B cell (primary cell): Measurements from ENCODE around the gene TINAGL1. TPM values are rescaled to one million over a fixed set of nuclear protein-coding genes. Genes with fewer than 3 reads are reported as not detected.

Experiments used
- ATAC-seq: fragments of 200-7000 bp; cut with Tn5 transposase; one replicate; pipeline ENCODE4 v1.10.0; 2021; ENCODE audit warnings: low read depth, mild to moderate bottlenecking, moderate number of reproducible peaks, moderate library complexity
- CTCF ChIA-PET: fragments of 350-600 bp; sonication (Branson Sonifier 250); formaldehyde crosslinking; loops from one replicate; lab custom pipeline; 2021; ENCODE audit warnings: antibody characterized with exemption, inconsistent platforms; lab: Charles Lee
- POLR2A ChIA-PET: fragments of 350-600 bp; sonication (Branson Sonifier 250); formaldehyde crosslinking; loops from one replicate; lab custom pipeline; 2021; ENCODE audit warnings: antibody characterized with exemption; lab: Charles Lee
- DNase-seq: peaks from one replicate; pipeline ENCODE4 v3.0.0; 2013
- H2AFZ ChIP-seq: 2 replicates; pipeline ENCODE4 v1.6.1; 2012; ENCODE audit warnings: mild to moderate bottlenecking, low read depth, low read length; ENCODE audit not compliant: insufficient read depth, poor library complexity, severe bottlenecking
- H3K27ac ChIP-seq, 2 donors: 1 replicate in 1 of 2; 2 replicates in 1 of 2; pipeline ENCODE4 v1.5.1; 2012 to 2013; ENCODE audit warnings: low read length in 2 of 2, mild to moderate bottlenecking in 2 of 2, moderate library complexity in 1 of 2
- H3K27me3 ChIP-seq, 4 experiments: fragments of 200-600 bp in 1 of 4; sonication (generic) in 1 of 4; replicated peaks in 1 of 4; 1 replicate in 2 of 4; 2 replicates in 2 of 4; pipeline versions ENCODE4 v1.6.1 to v1.7.0; 2013 to 2016; ENCODE audit warnings: low read length in 3 of 4, mild to moderate bottlenecking in 2 of 4, mixed read lengths in 1 of 4, moderate library complexity in 1 of 4; ENCODE audit not compliant: insufficient read depth in 4 of 4, control insufficient read depth in 3 of 4; ENCODE audit errors: control extremely low read depth in 1 of 4
- H3K36me3 ChIP-seq, 2 experiments: replicated peaks in 1 of 2; 1 replicate in 1 of 2; 2 replicates in 1 of 2; pipeline versions ENCODE4 v1.6.1 to v1.7.1; 2013; ENCODE audit warnings: low read length in 1 of 2; ENCODE audit not compliant: insufficient read depth in 2 of 2, control insufficient read depth in 1 of 2; ENCODE audit errors: control extremely low read depth in 1 of 2, extremely low read depth in 1 of 2
- H3K4me1 ChIP-seq, 2 donors: fragments of 200-600 bp in 1 of 2; sonication (generic) in 1 of 2; 1 replicate in 1 of 2; 2 replicates in 1 of 2; pipeline versions ENCODE4 v1.5.1 to v1.6.1; 2013 to 2017; ENCODE audit warnings: low read length in 2 of 2; ENCODE audit not compliant: control insufficient read depth in 2 of 2, insufficient read depth in 2 of 2
- H3K4me2 ChIP-seq: replicated peaks from 2 replicates; pipeline ENCODE3; 2012; ENCODE audit warnings: mild to moderate bottlenecking, low read depth, low read length; ENCODE audit not compliant: poor library complexity, severe bottlenecking
- H3K4me3 ChIP-seq, 5 experiments: fragments of 200-600 bp in 1 of 5; sonication (generic) in 1 of 5; 1 replicate in 3 of 5; 2 replicates in 2 of 5; pipeline versions ENCODE4 v1.5.1 to v1.7.0; 2011 to 2016; ENCODE audit warnings: low read length in 4 of 5, mild to moderate bottlenecking in 4 of 5, low read depth in 2 of 5, control low read depth in 1 of 5, moderate library complexity in 1 of 5; ENCODE audit not compliant: insufficient read depth in 1 of 5; ENCODE audit errors: control extremely low read depth in 1 of 5, extremely low read depth in 1 of 5
- H3K79me2 ChIP-seq: fragments of 200-600 bp; sonication (generic); one replicate; pipeline ENCODE4 v1.6.0; 2016; ENCODE audit warnings: low read length; ENCODE audit not compliant: control insufficient read depth, insufficient read depth
- H3K9ac ChIP-seq: fragments of 200-600 bp; sonication (generic); 2 replicates; pipeline ENCODE4 v1.6.1; 2017; ENCODE audit warnings: mild to moderate bottlenecking, low read length, moderate library complexity
- H3K9me3 ChIP-seq, 3 donors: one replicate each; pipeline versions ENCODE4 v1.6.1 to v1.7.1; 2013; ENCODE audit warnings: low read length in 2 of 3; ENCODE audit not compliant: control insufficient read depth in 2 of 3, insufficient read depth in 1 of 3; ENCODE audit errors: control extremely low read depth in 1 of 3
- H4K20me1 ChIP-seq: 2 replicates; pipeline ENCODE4 v1.6.0; 2012; ENCODE audit warnings: mild to moderate bottlenecking, low read length; ENCODE audit not compliant: insufficient read depth, control insufficient read depth, poor library complexity, severe bottlenecking
- H3K27ac Mint-ChIP-seq: one replicate; pipeline ENCODE4 v1.8.0; 2021; ENCODE audit warnings: mixed read lengths
- H3K27me3 Mint-ChIP-seq: one replicate; pipeline ENCODE4 v1.8.0; 2021; ENCODE audit warnings: mixed read lengths
- H3K4me1 Mint-ChIP-seq: one replicate; pipeline ENCODE4 v1.8.0; 2021; ENCODE audit warnings: mixed read lengths
- H3K4me3 Mint-ChIP-seq: one replicate; pipeline ENCODE4 v1.8.0; 2021; ENCODE audit warnings: mixed read lengths
- H3K9me3 Mint-ChIP-seq: one replicate; pipeline ENCODE4 v1.8.0; 2022; ENCODE audit warnings: mixed read lengths; ENCODE audit not compliant: insufficient read depth
- CTCF ChIP-seq: fragments of 200-600 bp; IDR thresholded peaks from one replicate; pipeline ENCODE4 v1.8.0; 2022; ENCODE audit warnings: antibody characterized with exemption, mild to moderate bottlenecking
- EZH2 ChIP-seq: IDR thresholded peaks from 2 replicates; pipeline ENCODE4 v1.6.1; 2012; ENCODE audit warnings: borderline replicate concordance, low read depth, mild to moderate bottlenecking, moderate library complexity, low read length; ENCODE audit not compliant: insufficient read depth, poor library complexity, severe bottlenecking
- WGBS: methylation state at CpG from one replicate; pipeline ENCODE4 v1.1.5; 2013; ENCODE audit warnings: missing lambda C conversion rate; ENCODE audit not compliant: insufficient coverage; 5-methylcytosine and 5-hydroxymethylcytosine counted together
- intact Hi-C: fragments of 100-400 bp; cut with micrococcal nuclease; formaldehyde crosslinking; loops from one replicate; pipeline ENCODE4 v1.10.0; 2022
- polyA plus RNA-seq: library from polyadenylated mRNA; depleted of rRNA; stranded (reverse); fragments of >200 nt; gene quantifications from 2 replicates; pipeline ENCODE4 v1.2.3, GENCODE V29; 2012
- total RNA-seq, 2 donors: library from RNA; stranded (reverse); fragments of 120-200 nt in 1 of 2; gene quantifications; 1 replicate in 1 of 2; 2 replicates in 1 of 2; pipeline versions ENCODE4 v1.2.3 to v1.2.4, GENCODE V29; 2013 to 2022

TINAGL1 gene
- total and polyA plus RNA-seq, 2 donors (not counting 1 experiment from before 2014, with no cell fraction given): not detected

- Histone ChIP-seq H3K9me3 (peaks cover 0 to 5% (median 1%) of the 10 kb centered on the region in 3 donors), H3K9ac (no peak overlapping the region), H4K20me1 (no peaks in the 10 kb centered on the region), H3K36me3 (no peaks in the 10 kb centered on the region), H3K4me1 (no peaks in the 10 kb centered on the region), H2AFZ (no peak overlapping the region), H3K27ac (no peak overlapping the region), H3K4me3 (no peak overlapping the region), H3K79me2 (no peaks in the 10 kb centered on the region), H3K27me3 (peaks cover 0 to 6% (median 2%) of the 10 kb centered on the region in 4 experiments), H3K4me2 (no peak overlapping the region)
- ChIA-PET POLR2A (no interaction called here), CTCF (interaction anchor here (0.8 to 5.4 kb wide), 13 partner anchors 8 to 401 kb away, joined by 3 to 44 read pairs (median 4); partner anchors contain the start of gene HCRTR1)
- Mint-ChIP-seq H3K9me3 (peaks cover 2% of the 10 kb centered on the region), H3K4me1 (no peaks in the 10 kb centered on the region), H3K4me3 (no peak overlapping the region), H3K27ac (no peak overlapping the region), H3K27me3 (peaks cover 34% of the 10 kb centered on the region)
- TF ChIP-seq CTCF: no peak
- TF ChIP-seq EZH2: no peak
- intact Hi-C loops: no loop called here
- DNase-seq (no peak), ATAC-seq (no peak)
- WGBS: no CpG with 5 or more reads among the region's 3 CpGs
Observed at GRCh38 chr1:31562707-31563360, 13.5 kb upstream of the TINAGL1 start.

- no peak for ATAC-seq
- CTCF ChIA-PET: interaction anchor here (0.8 to 5.4 kb wide), 9 partner anchors 15 to 399 kb away, joined by 3 to 44 read pairs (median 6); partner anchors contain the start of gene HCRTR1
- DNase-seq: no peak
- Histone ChIP-seq H2AFZ (no peak overlapping the region), H3K4me1 (no peaks in the 10 kb centered on the region), H3K9ac (no peak overlapping the region), H3K27ac (no peak overlapping the region), H3K4me3 (no peak overlapping the region), H4K20me1 (no peaks in the 10 kb centered on the region), H3K27me3 (peaks cover 0 to 3% (median 1%) of the 10 kb centered on the region in 4 experiments), H3K9me3 (peaks cover 0 to 5% (median 0%) of the 10 kb centered on the region in 3 donors), H3K36me3 (no peaks in the 10 kb centered on the region), H3K4me2 (no peak overlapping the region), H3K79me2 (no peaks in the 10 kb centered on the region)
- Mint-ChIP-seq H3K27ac (no peak overlapping the region), H3K9me3 (peaks cover 2% of the 10 kb centered on the region), H3K27me3 (peaks cover 33% of the 10 kb centered on the region), H3K4me3 (no peak overlapping the region), H3K4me1 (no peaks in the 10 kb centered on the region)
- POLR2A ChIA-PET: no interaction called here
- intact Hi-C loops: loop anchor here (1.0 kb wide), 2 partner anchors 54 to 225 kb away; no protein-coding TSS in a partner anchor
- TF ChIP-seq EZH2: no peak
- no peak for TF ChIP-seq CTCF
- 100% methylated on average over 3 of the region's 5 CpGs for WGBS
Observed at GRCh38 chr1:31564606-31564989, 11.7 kb upstream of the TINAGL1 start.
